COLO829 (cell line): Measurements from ENCODE around the gene CAMSAP1.

Experiments
- DNase-seq: peaks from one replicate; pipeline ENCODE4 v3.0.0; 2012; ENCODE audit warnings: low spot score

CAMSAP1 gene

GRCh38 chr9:135774794-135775525, 132.4 kb downstream of the CAMSAP1 start:
- no peak for DNase-seq

GRCh38 chr9:135774239-135774747, 133.1 kb downstream of the CAMSAP1 start:
- DNase-seq = no peak

GRCh38 chr9:135773530-135774238, 133.7 kb downstream of the CAMSAP1 start:
- DNase-seq = no peak

- DNase-seq = no peak
Observed at GRCh38 chr9:135772702-135773493, 134.4 kb downstream of the CAMSAP1 start.

GRCh38 chr9:135772056-135772646, 135.2 kb downstream of the CAMSAP1 start:
- DNase-seq = no peak

- DNase-seq = no peak
Observed at GRCh38 chr9:135771401-135772051, 135.8 kb downstream of the CAMSAP1 start.

GRCh38 chr9:135770771-135771170, 136.6 kb downstream of the CAMSAP1 start:
- DNase-seq = no peak

- DNase-seq = no peak
Observed at GRCh38 chr9:135770203-135770535, 137.2 kb downstream of the CAMSAP1 start.

- DNase-seq = no peak
Observed at GRCh38 chr9:135769489-135770202, 137.7 kb downstream of the CAMSAP1 start.

- DNase-seq = no peak
Observed at GRCh38 chr9:135768516-135769218, 138.7 kb downstream of the CAMSAP1 start.

- no peak for DNase-seq
Observed at GRCh38 chr9:135766707-135767106, 140.6 kb downstream of the CAMSAP1 start.

- no peak for DNase-seq
Observed at GRCh38 chr9:135766251-135766650, 141.1 kb downstream of the CAMSAP1 start.

- DNase-seq = no peak
Observed at GRCh38 chr9:135765416-135765815, 141.9 kb downstream of the CAMSAP1 start.

GRCh38 chr9:135764731-135765130, 142.6 kb downstream of the CAMSAP1 start:
- no peak for DNase-seq

- DNase-seq = no peak
Observed at GRCh38 chr9:135763716-135764446, 143.5 kb downstream of the CAMSAP1 start.

- no peak for DNase-seq
Observed at GRCh38 chr9:135762921-135763320, 144.4 kb downstream of the CAMSAP1 start.

- no peak for DNase-seq
Observed at GRCh38 chr9:135761845-135762168, 145.5 kb downstream of the CAMSAP1 start.

GRCh38 chr9:135761150-135761844, 146.0 kb downstream of the CAMSAP1 start:
- no peak for DNase-seq

GRCh38 chr9:135760465-135760864, 146.9 kb downstream of the CAMSAP1 start:
- DNase-seq = no peak
